Stimulated activated CD8-positive, alpha-beta memory T cell treated with anti-CD3 and anti-CD28 coated beads, Interleukin-7, amount 100 ng/mL, for 24 hours (primary cell): ENCODE measurements around the gene EHD1.

Experiments
- DNase-seq: peaks from one replicate; pipeline ENCODE4 v3.0.0-alpha.2; 2020; ENCODE audit warnings: low read depth

Gene EHD1

GRCh38 chr11:64878494-64879243 lies at the start of gene EHD1:
EHD1 (minus strand) TSS chr11:64878621; CDS start chr11:64878464, 157 bp downstream.
- peak; percentile 99 for DNase-seq

- DNase-seq, result no peak
These were observed 48.3 kb upstream of the EHD1 start for GRCh38 chr11:64926689-64927088.

- no peak for DNase-seq
These were observed 47.4 kb upstream of the EHD1 start for GRCh38 chr11:64925536-64926436.

DNA sequence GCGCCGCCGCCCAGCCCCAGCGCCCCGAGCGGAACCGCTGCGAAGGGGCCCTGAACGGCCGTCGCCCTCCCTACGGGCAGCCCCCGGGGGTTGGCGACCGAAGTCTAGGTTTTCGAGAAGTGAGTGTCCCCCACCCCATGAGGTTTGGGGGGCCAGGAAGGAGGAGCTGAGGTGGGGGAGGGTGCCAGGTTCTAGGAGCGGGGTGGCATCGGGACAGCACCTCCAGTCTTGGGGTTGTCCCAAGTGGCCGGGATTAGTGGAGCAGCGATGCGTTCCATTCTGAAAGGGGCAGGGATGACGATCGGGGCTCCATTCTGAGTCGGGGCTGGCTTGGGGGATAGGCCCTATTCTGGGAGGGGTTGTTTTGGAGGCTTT lies 46.5 kb upstream of the EHD1 start:
- DNase-seq, result no peak

DNA sequence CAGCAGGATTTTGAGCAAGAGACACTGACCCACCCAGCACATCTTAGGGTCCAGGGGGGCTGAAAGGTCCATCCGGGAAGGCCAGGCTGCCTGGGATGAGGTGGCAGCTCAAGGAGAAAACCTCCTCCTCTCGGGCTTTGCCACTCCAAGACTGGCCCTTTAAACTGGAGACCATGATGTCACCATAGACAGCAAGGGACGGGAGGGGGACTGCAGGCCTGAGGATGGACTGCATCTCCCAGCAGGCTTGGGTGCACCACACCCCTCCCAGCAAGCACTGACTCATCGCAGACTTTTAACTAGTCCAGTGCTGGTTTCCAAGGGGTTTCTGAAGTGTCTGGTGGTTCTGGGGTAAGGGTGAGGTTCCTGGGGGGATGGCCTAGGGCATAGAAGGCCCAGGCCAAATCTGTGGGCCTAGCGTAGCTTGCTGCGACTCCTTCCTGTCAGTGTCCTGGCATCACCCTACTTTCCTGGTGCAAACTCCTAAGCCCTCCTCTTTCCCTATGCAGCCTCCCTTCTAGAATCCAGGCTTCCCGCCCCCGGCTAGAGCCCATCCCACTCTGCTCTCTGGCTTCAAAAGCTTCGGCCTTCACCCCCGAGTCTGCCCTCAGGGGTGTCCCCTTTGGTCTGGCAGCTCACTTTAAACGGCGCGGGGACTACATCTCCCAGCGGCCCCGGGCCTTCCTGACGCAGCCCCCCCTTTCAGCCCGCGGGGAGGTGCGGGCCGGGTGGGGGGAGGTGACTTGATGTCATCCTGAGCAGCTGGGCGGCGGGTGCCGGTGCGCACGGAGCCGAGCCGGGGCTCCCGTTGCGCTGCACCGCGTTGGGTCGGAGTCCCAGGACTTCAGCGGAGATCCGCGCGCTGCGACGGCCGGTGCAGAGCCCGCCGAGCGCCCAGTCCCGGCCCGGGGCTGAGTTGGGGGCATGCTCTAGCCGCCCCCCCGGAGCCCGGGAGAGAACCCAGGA lies 45.8 kb upstream of the EHD1 start, which contains the start of gene PPP2R5B:
Gene PPP2R5B, plus strand, starts transcription at position 746 of the 966 bp plus-strand sequence. CDS start 1,046 bp downstream, outside the sequence.
- peak; percentile 75 for DNase-seq

DNA sequence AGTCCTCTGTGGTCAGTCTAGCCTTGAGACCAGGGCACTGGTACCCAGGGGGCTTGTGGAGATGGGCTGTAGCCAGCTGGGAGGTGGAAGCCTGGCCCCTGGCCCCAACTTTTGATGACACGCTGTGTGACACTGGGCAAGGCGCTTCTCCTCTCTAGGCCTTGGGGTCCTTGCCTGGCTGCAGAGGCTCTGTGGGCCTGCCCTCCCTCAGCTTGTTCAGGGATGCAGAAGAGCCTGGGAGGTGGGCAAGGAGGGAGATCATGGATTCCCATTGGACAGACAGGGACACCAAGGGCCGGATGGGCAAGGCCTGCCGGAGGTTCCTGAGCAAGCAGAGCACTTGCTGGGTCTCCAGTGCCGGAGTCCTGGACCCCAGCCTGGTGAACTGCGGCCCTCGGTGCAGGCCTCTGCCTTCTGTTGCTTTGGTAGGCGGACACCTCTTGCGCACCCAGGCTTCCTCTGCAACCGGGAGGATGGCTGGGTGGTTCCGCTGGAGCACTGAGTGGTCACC lies 44.8 kb upstream of the EHD1 start:
- DNase-seq, result no peak

- DNase-seq, result no peak
These were observed 43.0 kb upstream of the EHD1 start for GRCh38 chr11:64921384-64921783.

GRCh38 chr11:64920124-64920523 lies 41.7 kb upstream of the EHD1 start:
- no peak for DNase-seq

DNA sequence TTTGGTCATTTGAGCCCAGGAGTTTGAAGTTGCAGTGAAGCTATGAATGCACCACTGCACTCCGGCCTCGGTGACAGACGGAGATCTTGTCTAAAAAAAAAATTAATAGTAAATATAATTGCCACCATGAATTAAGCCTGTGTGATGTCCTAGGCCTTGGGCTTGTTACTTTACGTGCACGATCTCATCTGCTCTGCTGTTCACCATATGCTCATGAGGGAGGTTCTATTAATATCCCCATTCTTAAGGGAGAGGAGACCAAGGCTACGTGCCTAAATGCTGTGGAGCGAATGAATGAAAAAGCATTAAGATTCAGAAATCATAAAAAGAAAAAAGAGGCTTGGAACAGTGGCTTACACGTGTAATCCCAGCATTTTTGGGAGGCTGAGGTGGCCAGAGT lies 41.2 kb upstream of the EHD1 start:
- no peak for DNase-seq

DNA sequence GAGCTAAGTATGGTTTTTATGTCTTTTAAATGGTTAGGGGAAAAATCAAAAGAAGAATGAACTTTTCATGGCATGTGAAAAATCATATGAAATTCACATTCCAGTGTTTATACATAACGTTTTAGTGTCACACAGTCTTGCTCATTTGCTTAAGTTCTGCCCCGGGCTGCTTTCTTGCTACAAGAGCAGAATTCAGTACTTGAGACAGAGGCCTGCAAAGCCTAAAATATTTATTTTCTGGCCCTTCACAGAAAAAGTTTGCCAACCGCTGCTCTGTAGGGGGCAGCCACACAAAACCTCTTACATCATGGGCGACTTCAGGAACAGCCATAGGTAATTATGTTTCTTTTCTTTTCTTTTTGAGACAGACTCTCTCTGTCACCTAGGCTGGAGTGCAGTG lies 39.6 kb upstream of the EHD1 start:
- no peak for DNase-seq

- no peak for DNase-seq
These were observed 39.2 kb upstream of the EHD1 start for GRCh38 chr11:64917663-64917995.

DNA sequence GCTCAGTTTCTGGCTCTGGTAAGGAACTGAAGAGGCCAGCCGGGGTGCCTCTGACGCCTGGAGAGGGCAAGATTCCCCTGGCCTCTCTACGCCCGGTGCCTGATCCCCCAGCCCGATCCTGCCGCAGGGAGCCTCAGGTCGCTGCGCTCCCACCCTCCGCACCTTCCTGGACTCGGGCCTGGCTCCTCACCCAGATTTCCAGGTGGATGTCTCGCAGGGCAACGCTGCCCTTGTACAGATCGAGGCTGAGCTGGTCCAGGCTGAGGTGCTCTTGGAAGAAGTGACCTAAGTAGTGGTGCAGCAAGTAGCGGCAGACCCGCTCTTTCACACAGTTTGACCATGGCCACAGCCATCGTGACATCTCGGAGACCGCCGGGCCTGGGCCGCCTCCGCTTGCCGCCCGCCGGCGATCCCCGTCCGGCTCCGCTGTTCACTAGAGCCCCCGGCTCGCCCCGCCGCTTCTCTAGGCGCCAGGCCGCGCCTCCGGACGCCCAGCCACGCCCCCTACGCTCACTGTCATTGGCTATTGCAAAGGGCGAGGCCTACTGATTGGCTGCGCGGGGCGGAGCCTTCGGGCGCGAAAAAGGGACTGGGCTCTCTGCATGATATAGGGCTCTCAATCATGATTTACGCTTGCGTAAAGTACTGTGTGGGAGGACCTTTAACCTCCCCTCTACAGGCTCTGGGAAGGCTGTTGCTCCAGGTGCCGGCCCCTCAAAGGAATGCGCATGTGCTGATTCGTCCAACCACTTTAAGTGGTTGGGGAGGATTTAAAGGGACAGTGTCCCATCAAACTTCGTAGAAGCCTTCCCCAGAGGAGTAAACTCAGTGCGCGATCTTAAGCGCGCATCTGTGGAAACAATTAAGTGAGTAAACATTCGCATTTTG lies 38.6 kb upstream of the EHD1 start, which contains the start of gene ATG2A:
Gene ATG2A, minus strand, starts transcription at position 435 of the 888 bp plus-strand sequence. Its CDS starts 74 bp downstream, at position 361.
- peak; percentile 98 for DNase-seq

DNA sequence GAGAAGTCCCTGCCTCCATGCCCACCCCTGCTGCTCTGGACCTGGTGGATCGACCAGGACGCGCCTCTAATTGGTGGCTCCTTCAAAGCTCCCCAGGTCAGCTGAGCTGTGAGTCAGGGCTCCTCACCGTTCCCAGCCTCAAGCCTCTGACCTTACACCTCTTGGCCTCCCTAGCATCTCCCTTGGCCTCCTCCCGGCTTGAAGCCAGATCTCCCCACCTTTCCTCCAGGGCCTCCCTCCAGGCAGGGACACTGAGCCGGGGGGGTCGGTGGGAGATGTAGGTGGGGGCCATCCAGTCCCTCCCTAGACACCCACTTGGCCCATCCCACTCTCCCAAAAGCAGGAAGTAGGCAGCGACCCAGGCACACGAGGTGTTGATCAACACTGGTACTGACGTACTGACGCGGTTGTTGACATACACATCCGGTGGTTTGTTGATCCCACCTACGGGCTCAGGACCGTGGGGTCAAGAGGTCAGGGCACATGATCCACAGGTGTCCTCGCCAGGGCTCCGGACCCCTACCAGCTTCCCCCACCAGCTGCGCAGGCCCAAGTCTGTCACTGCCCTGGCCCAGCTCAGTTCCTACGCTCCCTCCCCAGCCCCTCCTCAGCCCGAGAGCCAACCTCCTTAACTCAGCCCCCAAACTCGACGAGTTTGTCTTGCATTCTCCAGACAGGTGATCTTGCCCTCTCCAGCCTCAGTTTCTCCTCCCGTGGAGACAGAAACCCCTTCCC lies 37.8 kb upstream of the EHD1 start:
- DNase-seq, result no peak

GRCh38 chr11:64915376-64915887 lies 37.0 kb upstream of the EHD1 start:
- DNase-seq, result no peak

GRCh38 chr11:64914123-64914522 lies 35.7 kb upstream of the EHD1 start:
- no peak for DNase-seq

DNA sequence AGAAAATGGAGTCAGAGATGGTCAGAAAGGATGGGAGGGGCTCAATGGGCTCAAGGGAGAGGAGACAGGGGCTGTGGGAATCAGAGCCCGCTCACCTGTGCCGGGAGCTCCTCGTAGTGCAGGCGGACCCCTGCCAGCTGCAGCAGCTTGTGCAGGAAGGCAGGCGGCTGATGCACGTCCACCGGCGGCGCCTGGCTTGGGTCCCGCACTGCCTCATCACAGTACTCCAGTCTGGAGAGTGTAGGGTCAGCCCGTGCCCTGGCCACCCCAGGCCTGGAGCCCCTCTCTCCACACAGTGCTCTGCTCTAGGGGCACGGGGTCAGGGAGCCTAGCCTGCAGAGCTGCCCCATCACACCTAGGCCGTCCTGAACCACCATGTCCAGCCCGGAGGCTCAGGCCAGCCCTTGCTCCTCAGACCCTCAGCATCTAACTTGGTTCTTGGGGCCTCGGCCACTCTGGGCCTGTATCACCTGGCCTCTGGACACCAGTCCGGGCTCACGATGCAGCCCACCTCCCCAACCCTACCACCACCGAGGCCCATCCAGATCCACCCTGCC lies 34.8 kb upstream of the EHD1 start:
- no peak for DNase-seq

GRCh38 chr11:64911689-64912088 lies 33.3 kb upstream of the EHD1 start:
- no peak for DNase-seq

- no peak for DNase-seq
These were observed 32.7 kb upstream of the EHD1 start for GRCh38 chr11:64911142-64911541.

GRCh38 chr11:64910451-64911093 lies 32.2 kb upstream of the EHD1 start:
- no peak for DNase-seq
